Erythroblast (primary cell): ENCODE measurements around the gene SERGEF.

Experiments
- GATA1 ChIP-seq: IDR thresholded peaks from 2 replicates; pipeline ENCODE4 v1.6.1; 2011; ENCODE audit warnings: low read depth, mild to moderate bottlenecking, control low read depth, low read length, moderate library complexity
- POLR2A ChIP-seq: IDR thresholded peaks from 2 replicates; pipeline ENCODE4 v1.6.1; 2011; ENCODE audit warnings: mild to moderate bottlenecking, low read length

GRCh38 chr11:17906436-17906835 is 106.4 kb downstream of the SERGEF start:
- no peak for TF ChIP-seq POLR2A
- TF ChIP-seq GATA1, result no peak
